SIG-M5 treated with dmso at 0.1 percent for 504 hours (cell line): Measurements from ENCODE around the gene ZNF383.
"Not testable (repeated sequence)": the region's sequence is repeated elsewhere in the genome, so short reads cannot be mapped to it uniquely, and the experiment has no call there.

Source experiments
- DNase-seq: peaks from one replicate; lab custom pipeline; 2025; ENCODE audit not compliant: unreplicated experiment; lab: John Stamatoyannopoulos, UW

ZNF383 gene

GRCh38 chr19:37292998-37293939 is 75.3 kb downstream of the ZNF383 start:
- DNase-seq: not testable (repeated sequence)

GRCh38 chr19:37294246-37294645 is 76.2 kb downstream of the ZNF383 start:
- not testable (repeated sequence) for DNase-seq
